Measurements from ENCODE around the gene NUP214. TPM values are rescaled to one million over a fixed set of nuclear protein-coding genes. Genes with fewer than 3 reads are reported as not detected.
"Not testable (repeated sequence)": the region's sequence is repeated elsewhere in the genome, so short reads cannot be mapped to it uniquely, and the experiment has no call there.

NUP214 gene
- total and polyA plus RNA-seq, 2 of the 4 experiments (the other 2 are of a cell fraction): 7.9 to 13.4 TPM

GRCh38 chr9:131263033-131263343 lies 137.6 kb downstream of the NUP214 start:
- H3K9ac ChIP-seq (ENCODE audit: low read depth, low read length); H3K4me1 ChIP-seq (ENCODE audit: control insufficient read depth, insufficient read depth, low read length); in situ Hi-C loops (cut with MboI; ENCODE audit: low sequenced_read_pairs); H3K9me3 ChIP-seq (ENCODE audit: control insufficient read depth, insufficient read depth, low read length); H2AFZ ChIP-seq (replicated peaks; ENCODE audit: low read length, poor library complexity); POLR2A ChIA-PET (ENCODE audit: unreplicated experiment); DNase-seq; H3K27ac ChIP-seq (ENCODE audit: insufficient read depth, low read length); dilution Hi-C loops (cut with HindIII; ENCODE audit: low sequenced_read_pairs, unreplicated experiment); H3K4ac ChIP-seq (ENCODE audit: low read depth, low read length); H2AK9ac ChIP-seq (replicated peaks; ENCODE audit: low read depth, low read length, poor library complexity); H4K8ac ChIP-seq (ENCODE audit: low read depth in 2 of 2, low read length in 2 of 2); H3K36me3 ChIP-seq (ENCODE audit: control insufficient read depth, insufficient read depth, low read length); H2BK120ac ChIP-seq (ENCODE audit: low read depth, low read length); H2BK15ac ChIP-seq (ENCODE audit: low read depth, low read length); H3K18ac ChIP-seq (ENCODE audit: low read depth, low read length); H3K9me1 ChIP-seq (ENCODE audit: insufficient read depth, low read length); H2BK5ac ChIP-seq (ENCODE audit: low read depth, low read length, poor library complexity, severe bottlenecking); H3K4me2 ChIP-seq (ENCODE audit: low read depth, low read length); H3K4me3 ChIP-seq (ENCODE audit: insufficient read depth, low read depth, low read length); H3K27me3 ChIP-seq (ENCODE audit: control insufficient read depth, insufficient read depth, low read length); H2BK20ac ChIP-seq (ENCODE audit: low read depth, low read length); H4K20me1 ChIP-seq (ENCODE audit: insufficient read depth, low read length); H4K5ac ChIP-seq (ENCODE audit: low read depth, low read length); H3K79me1 ChIP-seq (ENCODE audit: low read depth in 1 of 2, low read length in 2 of 2); H3K14ac ChIP-seq (replicated peaks; ENCODE audit: low read depth, low read length); H2AK5ac ChIP-seq (ENCODE audit: low read depth, low read length); H4K91ac ChIP-seq (ENCODE audit: insufficient read depth, low read depth, low read length); ATAC-seq (ENCODE audit: low read depth); BruUV-seq (replicated peaks); intact Hi-C loops (cut with micrococcal nuclease); H3K23ac ChIP-seq (ENCODE audit: low read depth, low read length); H3K56ac ChIP-seq (ENCODE audit: extremely low read depth, insufficient read depth, low read length): not testable (repeated sequence)
- CTCF ChIA-PET: interaction anchor here (0.6 kb wide), 1 partner anchor 25 kb away, joined by 3 read pairs; no protein-coding TSS in a partner anchor
- WGBS, 2 experiments (ENCODE audit: extremely low coverage in 2 of 2, insufficient read length in 1 of 2): no CpG with 5 or more reads among the region's 5 CpGs
